GM19328 (cell line): ENCODE measurements around the gene CNOT1.
"Not testable (repeated sequence)": the region's sequence is repeated elsewhere in the genome, so short reads cannot be mapped to it uniquely, and the experiment has no call there.

Experiments
- ATAC-seq: cut with Tn5 transposase; IDR thresholded peaks from one replicate; pipeline ENCODE4 v1.9.1; 2021; ENCODE audit warnings: mild to moderate bottlenecking, moderate library complexity; ENCODE audit not compliant: unreplicated experiment

The CNOT1 gene

GRCh38 chr16:58503863-58504688 is 125.5 kb downstream of the CNOT1 start:
- ATAC-seq = no peak

GRCh38 chr16:58503166-58503862 is 126.3 kb downstream of the CNOT1 start:
- no peak for ATAC-seq

- ATAC-seq = no peak
Observed at GRCh38 chr16:58502217-58502921, 127.3 kb downstream of the CNOT1 start.

GRCh38 chr16:58501242-58502131 is 128.1 kb downstream of the CNOT1 start:
- ATAC-seq = no peak

GRCh38 chr16:58500430-58501241 is 129.0 kb downstream of the CNOT1 start:
- no peak for ATAC-seq

GRCh38 chr16:58499615-58500351 is 129.8 kb downstream of the CNOT1 start, which contains the start of gene NDRG4:
TSS of gene NDRG4 (plus strand) at chr16:58500143. CDS start at chr16:58500249, 106 bp downstream.
- no peak for ATAC-seq

- no peak for ATAC-seq
Observed at GRCh38 chr16:58499092-58499511, 130.5 kb downstream of the CNOT1 start.

- no peak for ATAC-seq
Observed at GRCh38 chr16:58498341-58499091, 131.1 kb downstream of the CNOT1 start.

GRCh38 chr16:58497935-58498334 is 131.7 kb downstream of the CNOT1 start:
- ATAC-seq = no peak

GRCh38 chr16:58497468-58497867 is 132.2 kb downstream of the CNOT1 start:
- no peak for ATAC-seq

- ATAC-seq = no peak
Observed at GRCh38 chr16:58495521-58496331, 133.9 kb downstream of the CNOT1 start.

- ATAC-seq = no peak
Observed at GRCh38 chr16:58494981-58495520, 134.6 kb downstream of the CNOT1 start.

GRCh38 chr16:58493756-58494431 is 135.7 kb downstream of the CNOT1 start:
- ATAC-seq = no peak

- no peak for ATAC-seq
Observed at GRCh38 chr16:58492735-58493134, 136.9 kb downstream of the CNOT1 start.

GRCh38 chr16:58492066-58492465 is 137.6 kb downstream of the CNOT1 start:
- ATAC-seq = no peak

- ATAC-seq = not testable (repeated sequence)
Observed at GRCh38 chr16:58490539-58490938, 139.1 kb downstream of the CNOT1 start.

GRCh38 chr16:58490065-58490464 is 139.6 kb downstream of the CNOT1 start:
- no peak for ATAC-seq
